ENCODE data around the gene ACSL6.

The ACSL6 gene

GRCh38 chr5:132023258-132024116 lies 12.0 kb upstream of the ACSL6 start:
- no peak overlapping the region for H3K4me3 ChIP-seq (replicated peaks; ENCODE audit: low read depth, low read length)
- no peak for TF ChIP-seq CTCF (IDR thresholded peaks at IDR 0.05; ENCODE audit: low read depth, low read length, missing control alignments)
- DNase-seq (ENCODE audit: extremely low read depth, low read depth) = no peak

- no peak overlapping the region for H3K4me3 ChIP-seq (replicated peaks; ENCODE audit: low read depth, low read length)
- TF ChIP-seq CTCF (IDR thresholded peaks at IDR 0.05; ENCODE audit: low read depth, low read length, missing control alignments) = no peak
- DNase-seq (ENCODE audit: extremely low read depth, low read depth) = no peak
Observed at GRCh38 chr5:132022737-132023136, 11.3 kb upstream of the ACSL6 start.

GRCh38 chr5:132021654-132022053 lies 10.2 kb upstream of the ACSL6 start:
- no peak for TF ChIP-seq CTCF (IDR thresholded peaks at IDR 0.05; ENCODE audit: low read depth, low read length, missing control alignments)
- no peak for DNase-seq (ENCODE audit: extremely low read depth, low read depth)
- H3K4me3 ChIP-seq (replicated peaks; ENCODE audit: low read depth, low read length) = no peak overlapping the region

GRCh38 chr5:132020568-132021339 lies 9.3 kb upstream of the ACSL6 start:
- no peak for DNase-seq (ENCODE audit: extremely low read depth, low read depth)
- H3K4me3 ChIP-seq (replicated peaks; ENCODE audit: low read depth, low read length) = no peak overlapping the region
- no peak for TF ChIP-seq CTCF (IDR thresholded peaks at IDR 0.05; ENCODE audit: low read depth, low read length, missing control alignments)

- H3K4me3 ChIP-seq (replicated peaks; ENCODE audit: low read depth, low read length) = no peak overlapping the region
- TF ChIP-seq CTCF (IDR thresholded peaks at IDR 0.05; ENCODE audit: low read depth, low read length, missing control alignments) = no peak
- no peak for DNase-seq (ENCODE audit: extremely low read depth, low read depth)
Observed at GRCh38 chr5:132019857-132020555, 8.5 kb upstream of the ACSL6 start.

GRCh38 chr5:132019337-132019736 lies 7.9 kb upstream of the ACSL6 start:
- no peak for DNase-seq (ENCODE audit: extremely low read depth, low read depth)
- H3K4me3 ChIP-seq (replicated peaks; ENCODE audit: low read depth, low read length) = no peak overlapping the region
- no peak for TF ChIP-seq CTCF (IDR thresholded peaks at IDR 0.05; ENCODE audit: low read depth, low read length, missing control alignments)

Measured in HFF-Myc (cell line).